Stimulated activated CD4-positive, alpha-beta T cell treated with anti-CD3 and anti-CD28 coated beads, TNF-alpha, amount 100 ng/mL, for 4 hours (primary cell): ENCODE results near the gene C11orf71.

Source experiments
- DNase-seq, 3 experiments: peaks; one replicate each; pipeline ENCODE4 v3.0.0-alpha.2; 2020; ENCODE audit warnings: low read depth in 3 of 3

The C11orf71 gene

GRCh38 chr11:114399490-114400215 is 658 bp downstream of the C11orf71 start:
- DNase-seq: no peak

- no peak for DNase-seq
Measured at GRCh38 chr11:114398303-114398920, 1.9 kb downstream of the C11orf71 start.

GRCh38 chr11:114397349-114397982 is 2.8 kb downstream of the C11orf71 start:
- no peak for DNase-seq

GRCh38 chr11:114396916-114397315 is 3.4 kb downstream of the C11orf71 start:
- no peak for DNase-seq

GRCh38 chr11:114395736-114396135 is 4.6 kb downstream of the C11orf71 start:
- no peak for DNase-seq

GRCh38 chr11:114392735-114393667 is 7.3 kb downstream of the C11orf71 start:
- no peak for DNase-seq

GRCh38 chr11:114386545-114386944 is 13.8 kb downstream of the C11orf71 start:
- no peak for DNase-seq

GRCh38 chr11:114386131-114386530 is 14.2 kb downstream of the C11orf71 start:
- no peak for DNase-seq

GRCh38 chr11:114384487-114384886 is 15.8 kb downstream of the C11orf71 start:
- no peak for DNase-seq

- no peak for DNase-seq
Measured at GRCh38 chr11:114382509-114382908, 17.8 kb downstream of the C11orf71 start.

- DNase-seq: no peak
Measured at GRCh38 chr11:114379394-114380069, 20.8 kb downstream of the C11orf71 start.

- DNase-seq: no peak
Measured at GRCh38 chr11:114377612-114378267, 22.6 kb downstream of the C11orf71 start.

- no peak for DNase-seq
Measured at GRCh38 chr11:114375052-114375451, 25.3 kb downstream of the C11orf71 start.

- no peak for DNase-seq
Measured at GRCh38 chr11:114368918-114369680, 31.2 kb downstream of the C11orf71 start.

- DNase-seq: no peak
Measured at GRCh38 chr11:114367244-114367957, 32.9 kb downstream of the C11orf71 start.

- DNase-seq: no peak
Measured at GRCh38 chr11:114366331-114367243, 33.7 kb downstream of the C11orf71 start.

GRCh38 chr11:114362958-114363357 is 37.4 kb downstream of the C11orf71 start:
- DNase-seq: no peak

GRCh38 chr11:114362326-114362725 is 38.0 kb downstream of the C11orf71 start:
- no peak for DNase-seq
